AG08395 (cell line): Measurements from ENCODE around the gene TEPSIN.

Experiments used
- DNase-seq: peaks from one replicate; pipeline ENCODE4 v3.0.0; 2012; ENCODE audit warnings: mixed read lengths, low spot score

The TEPSIN gene

DNA sequence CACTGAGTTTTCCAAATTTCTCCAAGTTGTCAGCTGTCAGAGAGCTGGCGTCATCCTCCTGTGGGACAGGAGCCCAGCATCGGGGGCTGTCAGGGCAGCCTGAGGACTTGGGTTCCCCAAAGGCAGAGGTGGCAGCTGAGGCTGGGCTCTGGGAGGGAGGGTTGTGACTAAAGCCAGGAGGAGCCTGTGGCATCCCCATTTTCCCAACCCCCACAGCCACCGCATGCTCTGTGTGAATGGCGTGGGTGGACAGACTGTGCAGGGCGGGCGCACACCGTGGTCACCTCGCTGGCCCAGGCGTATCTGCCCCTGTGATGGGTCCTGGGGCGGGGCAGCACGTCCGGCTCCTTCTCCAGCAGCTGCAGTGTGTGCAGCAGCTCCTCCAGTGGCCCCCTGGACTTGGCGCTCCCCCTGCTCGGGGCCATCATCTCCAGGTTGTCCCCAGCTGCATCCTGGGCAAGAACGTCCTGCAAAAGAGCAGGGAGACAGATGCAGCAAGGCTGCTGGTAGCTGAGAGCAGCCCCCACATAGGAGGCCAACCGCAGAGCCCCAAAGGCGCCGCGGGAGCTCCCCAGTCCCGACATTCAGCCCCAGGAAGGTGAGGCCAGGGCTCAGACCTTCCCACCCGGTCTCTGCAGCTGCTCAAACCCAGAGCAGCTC lies 40.9 kb downstream of the TEPSIN start:
- DNase-seq = no peak

DNA sequence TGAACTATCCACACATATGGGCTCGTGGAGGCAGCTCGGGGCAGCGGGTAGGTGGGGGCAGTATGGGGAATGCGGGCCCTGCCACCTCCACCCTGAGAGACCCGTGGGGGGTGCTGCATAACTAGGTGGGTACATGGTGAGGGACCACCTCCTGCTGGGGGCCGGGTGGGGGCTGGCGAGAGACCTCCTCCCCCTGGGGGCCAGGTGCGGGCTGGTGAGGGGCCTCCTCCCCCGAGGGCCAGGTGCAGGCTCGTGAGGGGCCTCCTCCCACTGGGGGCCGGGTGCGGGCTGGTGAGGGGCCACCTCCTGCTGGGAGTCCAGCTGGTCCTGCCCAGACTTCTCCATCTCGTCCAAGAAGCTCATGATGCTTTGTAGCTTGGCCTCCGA lies 41.5 kb downstream of the TEPSIN start:
- DNase-seq = no peak

GRCh38 chr17:81196505-81197408 lies 42.1 kb downstream of the TEPSIN start:
- no peak for DNase-seq

- DNase-seq = no peak
These were observed 42.8 kb downstream of the TEPSIN start for GRCh38 chr17:81195941-81196495.

DNA sequence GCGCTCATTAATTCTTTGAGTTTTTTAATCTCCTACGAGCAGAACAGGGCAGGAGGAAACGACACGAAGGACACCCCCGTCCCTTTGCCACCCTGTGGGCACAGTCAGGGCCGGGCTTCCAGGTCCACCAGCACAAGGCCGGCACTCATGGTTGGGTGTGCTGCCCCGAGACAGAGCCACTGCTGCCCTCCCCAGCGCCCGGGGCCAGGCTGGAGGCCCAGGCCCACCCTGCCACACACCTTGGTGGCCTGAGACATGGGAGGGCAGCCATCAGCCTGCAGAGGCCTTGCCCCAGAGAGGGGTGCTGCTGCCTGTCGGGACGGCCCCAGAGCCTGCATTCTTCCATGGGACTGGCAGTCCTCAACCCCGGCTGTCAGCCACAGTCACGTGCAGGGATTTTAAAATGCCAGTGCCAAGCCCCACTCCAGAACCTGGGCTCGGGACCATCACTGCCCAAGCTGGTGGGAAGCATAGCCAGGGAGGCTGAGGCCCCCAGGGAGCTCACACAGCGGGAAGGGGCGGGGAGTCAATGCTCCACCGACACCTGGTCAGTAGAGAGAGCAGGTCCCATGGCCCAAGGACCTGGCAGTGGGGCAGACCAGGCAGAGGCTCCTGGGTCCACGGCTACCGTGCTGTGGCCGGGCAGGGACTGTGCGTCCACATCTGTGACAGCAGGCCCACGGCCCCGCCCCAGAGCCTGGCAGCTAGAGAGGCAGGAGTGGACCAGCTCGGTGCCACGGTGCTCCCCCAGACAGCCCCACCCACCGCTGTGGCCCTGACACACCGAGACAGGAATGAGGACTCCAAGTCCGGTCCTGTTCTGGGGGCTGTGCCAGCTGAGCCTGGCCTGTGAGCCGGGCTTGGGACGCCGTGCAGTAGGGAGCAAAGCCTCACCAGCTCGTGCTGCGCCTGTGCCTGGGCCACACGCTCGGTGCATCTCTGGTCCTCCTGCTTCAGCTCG lies 43.6 kb downstream of the TEPSIN start:
- DNase-seq = no peak

DNA sequence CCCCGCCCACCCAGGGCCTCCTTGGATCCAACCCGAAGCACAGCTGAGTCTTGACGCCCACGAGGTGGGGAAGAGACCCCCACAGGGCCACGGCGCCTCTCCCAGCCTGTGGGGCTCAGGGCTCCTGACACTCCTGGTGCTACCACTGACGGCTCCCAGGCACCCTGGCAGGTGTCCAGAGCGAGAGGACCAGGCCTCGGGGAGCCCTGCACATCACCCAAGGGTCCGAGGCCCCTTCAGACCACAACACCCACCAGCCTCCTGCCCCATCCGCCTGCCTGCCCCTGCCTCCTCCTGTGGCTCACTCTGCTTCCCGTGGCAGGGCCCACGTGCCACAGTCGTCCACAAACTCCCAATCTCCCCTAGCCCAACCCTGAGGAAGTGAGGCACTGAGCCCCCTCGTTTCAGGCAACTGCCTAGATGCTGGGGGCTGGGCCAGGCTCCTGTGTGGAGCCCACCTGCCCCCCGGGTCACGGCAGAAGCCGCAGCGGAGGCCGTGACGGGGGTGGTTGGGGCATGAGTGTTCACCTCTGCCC lies 44.6 kb downstream of the TEPSIN start:
- DNase-seq = no peak

- no peak for DNase-seq
These were observed 45.2 kb downstream of the TEPSIN start for GRCh38 chr17:81193470-81194224.

- DNase-seq = no peak
These were observed 45.8 kb downstream of the TEPSIN start for GRCh38 chr17:81193051-81193410.

DNA sequence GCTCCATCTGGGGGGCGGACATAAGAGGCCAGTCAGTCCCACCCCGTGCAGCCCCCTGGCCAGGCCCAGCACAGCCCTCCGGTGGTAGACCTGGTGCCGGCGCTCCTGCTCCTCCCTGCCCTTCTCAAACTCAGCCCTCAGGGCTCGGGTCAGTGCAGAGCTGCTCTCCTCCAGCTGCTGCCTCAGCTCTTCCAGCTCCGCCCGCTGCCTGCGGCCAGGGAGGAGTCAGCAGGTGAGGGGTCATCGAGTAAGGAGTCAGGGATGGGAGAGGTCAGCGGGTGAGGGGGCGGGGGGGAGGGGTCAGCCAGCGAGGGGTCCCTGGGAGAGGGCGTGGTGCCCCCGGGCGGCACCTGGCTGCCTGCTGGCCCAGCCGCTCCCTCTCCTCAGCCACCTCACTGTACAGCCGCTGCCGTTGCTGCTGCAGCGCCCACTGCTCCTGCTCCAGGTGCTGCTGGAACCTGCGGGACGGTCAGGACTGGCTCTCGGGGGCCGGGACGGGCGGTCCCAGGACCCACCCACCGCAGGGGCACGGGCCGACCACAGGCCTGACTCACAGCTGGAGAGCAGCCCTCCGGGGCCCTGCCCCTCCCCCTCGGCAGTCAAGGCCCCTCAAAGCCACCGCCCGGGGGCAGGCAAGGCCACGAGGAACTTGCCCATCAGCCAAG lies 46.3 kb downstream of the TEPSIN start:
- DNase-seq = no peak

- DNase-seq = no peak
These were observed 47.2 kb downstream of the TEPSIN start for GRCh38 chr17:81191646-81192045.

- DNase-seq = no peak
These were observed 47.7 kb downstream of the TEPSIN start for GRCh38 chr17:81191116-81191515.

DNA sequence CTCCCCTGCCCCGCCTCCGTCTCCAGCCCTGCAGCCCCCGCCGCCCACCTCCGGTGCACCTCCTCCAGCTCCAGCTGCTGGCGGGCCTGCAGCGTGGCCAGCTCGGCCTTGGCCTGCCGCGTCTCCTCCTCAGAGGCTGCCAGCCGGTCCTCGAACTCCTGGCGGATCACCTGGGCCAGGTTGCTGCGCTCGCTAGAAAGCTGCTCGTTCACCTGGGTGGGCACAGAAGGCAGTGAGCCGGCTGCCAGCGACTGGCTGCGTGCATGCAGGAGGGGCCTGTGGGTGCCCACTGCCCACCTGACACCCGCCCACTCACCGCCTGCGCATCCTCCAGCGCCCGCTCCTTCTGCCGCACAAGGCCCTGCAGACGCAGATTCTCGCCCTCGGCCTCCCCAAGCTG lies 48.3 kb downstream of the TEPSIN start:
- DNase-seq = no peak

- no peak for DNase-seq
These were observed 49.0 kb downstream of the TEPSIN start for GRCh38 chr17:81189670-81190530.

GRCh38 chr17:81189016-81189415 lies 49.8 kb downstream of the TEPSIN start:
- no peak for DNase-seq

GRCh38 chr17:81188491-81188840 lies 50.4 kb downstream of the TEPSIN start:
- no peak for DNase-seq

GRCh38 chr17:81187586-81188490 lies 51.0 kb downstream of the TEPSIN start:
- no peak for DNase-seq

- no peak for DNase-seq
These were observed 51.7 kb downstream of the TEPSIN start for GRCh38 chr17:81187120-81187519.

DNA sequence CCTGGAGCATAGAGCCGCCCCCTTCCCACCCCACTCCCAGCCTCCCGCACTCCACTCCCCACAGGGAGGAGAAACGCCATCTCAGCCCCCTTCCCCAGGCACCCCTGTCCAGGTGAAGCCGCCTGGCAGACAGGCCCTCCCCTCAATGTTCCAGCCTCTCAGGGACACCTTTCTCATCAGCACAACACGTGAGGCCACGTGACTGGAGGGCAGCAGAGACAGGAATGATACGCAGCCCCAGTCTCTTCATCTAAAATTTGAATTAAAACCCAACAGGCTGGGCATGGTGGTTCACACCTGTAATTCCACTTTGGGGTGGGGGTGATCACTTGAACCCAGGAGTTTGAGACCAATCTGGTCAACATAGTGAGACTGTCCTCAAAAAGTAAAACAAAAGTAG lies 52.7 kb downstream of the TEPSIN start:
- DNase-seq = no peak

DNA sequence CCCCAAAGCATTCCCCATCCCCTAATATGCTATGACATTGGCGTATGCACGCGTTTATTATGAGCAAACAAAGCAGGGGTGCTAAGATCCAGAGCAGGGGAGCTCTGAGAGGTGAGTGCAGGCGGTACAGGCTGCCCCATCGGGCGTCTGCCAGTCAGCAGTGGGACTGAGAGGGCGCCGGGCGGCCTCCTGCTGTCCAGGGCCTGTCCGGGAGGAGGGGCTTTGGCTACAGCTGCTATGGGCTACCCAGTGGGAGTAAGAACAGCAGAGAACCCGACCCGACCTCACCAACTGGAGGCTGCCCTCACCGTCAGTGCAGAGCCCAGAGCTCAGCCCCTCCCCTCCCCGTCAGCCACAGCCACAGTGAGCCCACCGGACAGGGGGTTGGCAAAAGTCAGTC lies 54.3 kb downstream of the TEPSIN start:
- DNase-seq = no peak
